Activated naive CD4-positive, alpha-beta T cell treated with anti-CD3 and anti-CD28 coated beads for 36 hours (primary cell): Measurements from ENCODE around the gene BTLA. TPM values are rescaled to one million over a fixed set of nuclear protein-coding genes. Genes with fewer than 3 reads are reported as not detected.
"Not testable (repeated sequence)": the region's sequence is repeated elsewhere in the genome, so short reads cannot be mapped to it uniquely, and the experiment has no call there.

Source experiments
- CTCF ChIA-PET: fragments of 350-600 bp; sonication (Branson Sonifier 250); formaldehyde crosslinking; loops from one replicate; lab custom pipeline; 2021; ENCODE audit warnings: antibody characterized with exemption; lab: Charles Lee
- DNase-seq: peaks from one replicate; pipeline ENCODE4 v3.0.0-alpha.2; 2020
- H3K27ac Mint-ChIP-seq: one replicate; pipeline ENCODE4 v1.8.0; 2021; ENCODE audit warnings: mild to moderate bottlenecking, mixed read lengths
- H3K27me3 Mint-ChIP-seq: one replicate; pipeline ENCODE4 v1.8.0; 2021; ENCODE audit warnings: low read depth, mixed read lengths
- H3K36me3 Mint-ChIP-seq: one replicate; pipeline ENCODE4 v1.8.0; 2021; ENCODE audit warnings: low read depth, mixed read lengths
- H3K4me1 Mint-ChIP-seq: one replicate; pipeline ENCODE4 v1.8.0; 2021; ENCODE audit warnings: low read depth, mixed read lengths
- H3K4me3 Mint-ChIP-seq: one replicate; pipeline ENCODE4 v1.8.0; 2021; ENCODE audit warnings: mild to moderate bottlenecking, moderate library complexity, mixed read lengths
- H3K9me3 Mint-ChIP-seq: one replicate; pipeline ENCODE4 v1.8.0; 2021; ENCODE audit warnings: mixed read lengths
- intact Hi-C: fragments of 100-400 bp; cut with micrococcal nuclease; formaldehyde crosslinking; loops from one replicate; pipeline ENCODE4 v1.15.1; 2023
- total RNA-seq, 2 experiments: library from RNA; stranded (reverse); gene quantifications; one replicate each; pipeline ENCODE4 v1.2.3, GENCODE V29; 2021

The BTLA gene
- total RNA-seq, 2 experiments from 2014 or later: 70.6 to 73.4 TPM

GRCh38 chr3:112437146-112438022, 61.9 kb downstream of the BTLA start:
- Mint-ChIP-seq H3K4me3 (no peak overlapping the region), H3K36me3 (peaks cover 5% of the 10 kb centered on the region), H3K9me3 (peaks cover 8% of the 10 kb centered on the region), H3K27ac (peak overlapping the region; percentile 62), H3K27me3 (no peaks in the 10 kb centered on the region), H3K4me1 (peaks cover 52% of the 10 kb centered on the region)
- CTCF ChIA-PET: interaction anchor here (0.6 to 4.0 kb wide), 26 partner anchors 9 to 1060 kb away, joined by 3 to 41 read pairs (median 4); partner anchors contain the start of genes BTLA, CD200 and SLC9C1
- DNase-seq: peak; percentile 20
- intact Hi-C loops: loop anchor here (1.0 to 2.0 kb wide), 9 partner anchors 26 to 326 kb away; no protein-coding TSS in a partner anchor

GRCh38 chr3:112429960-112430359, 69.3 kb downstream of the BTLA start:
- CTCF ChIA-PET: interaction anchor here (0.9 kb wide), 1 partner anchor 63 kb away, joined by 3 read pairs; no protein-coding TSS in a partner anchor
- intact Hi-C loops: no loop called here
- Mint-ChIP-seq H3K9me3 (peaks cover 6% of the 10 kb centered on the region), H3K4me3 (no peak overlapping the region), H3K36me3 (peaks cover 11% of the 10 kb centered on the region), H3K27ac (no peak overlapping the region), H3K27me3 (no peaks in the 10 kb centered on the region), H3K4me1 (peaks cover 29% of the 10 kb centered on the region)
- DNase-seq: no peak

GRCh38 chr3:112427123-112427522, 72.1 kb downstream of the BTLA start:
- CTCF ChIA-PET: no interaction called here
- H3K27me3 Mint-ChIP-seq: no peaks in the 10 kb centered on the region
- intact Hi-C loops: no loop called here
- no peak overlapping the region for H3K4me3 Mint-ChIP-seq
- H3K9me3 Mint-ChIP-seq: no peaks in the 10 kb centered on the region
- DNase-seq: no peak
- peaks cover 5% of the 10 kb centered on the region for H3K4me1 Mint-ChIP-seq
- H3K27ac Mint-ChIP-seq: no peak overlapping the region
- H3K36me3 Mint-ChIP-seq: peaks cover 4% of the 10 kb centered on the region

DNA sequence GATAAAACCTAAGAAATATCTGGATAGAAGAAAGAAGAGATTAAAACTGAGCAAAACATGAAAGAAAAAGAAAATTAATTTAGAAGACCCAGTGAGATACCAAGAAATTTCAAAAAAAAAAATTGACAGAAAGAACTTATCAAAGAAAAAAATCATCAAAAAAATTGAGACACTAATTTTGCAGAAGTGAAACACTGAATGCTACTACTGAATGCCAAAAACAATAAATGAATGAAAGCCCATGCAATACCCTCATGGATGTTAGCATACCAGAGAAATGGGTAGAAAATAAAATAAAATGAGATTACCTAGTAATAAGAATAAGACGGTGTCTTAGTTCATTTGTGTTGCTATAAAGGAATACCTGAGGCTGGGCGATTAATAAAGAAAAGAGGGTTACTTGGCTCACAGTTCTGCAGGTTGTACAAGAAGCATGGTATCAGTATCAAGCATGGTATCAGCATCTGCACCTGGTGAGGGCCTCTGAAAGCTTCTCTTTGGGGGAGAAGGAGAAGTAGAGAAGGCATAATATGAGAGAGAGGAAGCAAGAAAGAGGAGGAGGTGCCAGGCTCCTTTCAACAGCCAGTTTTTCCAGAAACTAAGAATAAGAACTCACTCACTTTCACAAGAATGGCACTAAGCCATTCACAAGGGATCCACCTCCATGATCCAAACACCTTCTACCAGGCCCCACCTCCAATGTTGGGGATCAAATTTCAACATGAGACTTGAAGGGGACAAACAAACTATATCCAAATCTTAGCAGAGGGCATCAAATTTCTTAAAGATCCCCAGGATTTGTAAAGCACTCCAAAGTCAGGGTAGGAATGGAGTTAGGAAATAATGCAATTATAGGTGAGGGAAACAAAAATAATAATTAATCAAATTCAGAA, 73.2 kb downstream of the BTLA start:
- H3K9me3 Mint-ChIP-seq: no peaks in the 10 kb centered on the region
- no peaks in the 10 kb centered on the region for H3K36me3 Mint-ChIP-seq
- H3K27me3 Mint-ChIP-seq: no peaks in the 10 kb centered on the region
- peaks cover 4% of the 10 kb centered on the region for H3K4me1 Mint-ChIP-seq
- CTCF ChIA-PET: no interaction called here
- H3K27ac Mint-ChIP-seq: no peak overlapping the region
- intact Hi-C loops: no loop called here
- no peak overlapping the region for H3K4me3 Mint-ChIP-seq
- DNase-seq: no peak

DNA sequence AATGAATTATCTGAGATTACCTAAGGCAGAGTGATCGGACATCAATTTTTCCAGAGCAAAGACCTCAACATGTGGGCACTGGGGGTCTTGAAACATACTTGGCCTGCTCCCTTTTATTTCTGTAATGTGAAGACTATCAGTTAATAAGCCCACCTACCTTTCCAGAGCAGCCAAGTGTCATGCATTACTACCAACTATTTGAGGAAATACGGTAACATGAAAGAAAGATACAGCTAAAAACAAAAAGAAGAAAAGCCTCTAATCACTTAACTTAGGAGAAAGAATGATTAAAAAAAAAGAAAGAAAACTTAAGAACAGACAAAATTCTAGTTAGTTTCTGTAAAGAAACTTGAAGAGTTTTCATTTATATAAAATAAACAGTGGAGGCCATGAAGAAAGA, 73.9 kb downstream of the BTLA start:
- Mint-ChIP-seq H3K27ac (no peak overlapping the region), H3K27me3 (no peaks in the 10 kb centered on the region), H3K4me3 (no peak overlapping the region), H3K4me1 (peaks cover 4% of the 10 kb centered on the region), H3K9me3 (no peaks in the 10 kb centered on the region), H3K36me3 (no peaks in the 10 kb centered on the region)
- CTCF ChIA-PET: interaction anchor here (1.0 kb wide), 1 partner anchor 12 kb away, joined by 3 read pairs; no protein-coding TSS in a partner anchor
- no peak for DNase-seq
- intact Hi-C loops: no loop called here

- DNase-seq: no peak
- no peaks in the 10 kb centered on the region for H3K36me3 Mint-ChIP-seq
- H3K27ac Mint-ChIP-seq: no peak overlapping the region
- H3K27me3 Mint-ChIP-seq: no peaks in the 10 kb centered on the region
- CTCF ChIA-PET: interaction anchor here (1.0 kb wide), 1 partner anchor 13 kb away, joined by 3 read pairs; no protein-coding TSS in a partner anchor
- no peaks in the 10 kb centered on the region for H3K9me3 Mint-ChIP-seq
- H3K4me3 Mint-ChIP-seq: no peak overlapping the region
- H3K4me1 Mint-ChIP-seq: peaks cover 4% of the 10 kb centered on the region
- intact Hi-C loops: no loop called here
These were observed 74.9 kb downstream of the BTLA start for GRCh38 chr3:112424394-112424793.

DNA sequence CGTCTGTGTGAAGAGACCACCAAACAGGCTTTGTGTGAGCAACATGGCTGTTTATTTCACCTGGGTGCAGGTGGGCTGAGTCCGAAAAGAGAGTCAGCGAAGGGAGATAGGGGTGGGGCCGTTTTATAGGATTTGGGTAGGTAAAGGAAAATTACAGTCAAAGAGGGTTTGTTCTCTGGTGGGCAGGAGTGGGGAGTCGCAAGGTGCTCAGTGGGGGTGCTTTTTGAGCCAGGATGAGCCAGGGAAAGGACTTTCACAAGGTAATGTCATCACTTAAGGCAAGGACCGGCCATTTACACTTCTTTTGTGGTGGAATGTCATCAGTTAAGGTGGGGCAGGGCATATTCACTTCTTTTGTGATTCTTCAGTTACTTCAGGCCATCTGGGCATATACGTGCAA, 76.4 kb downstream of the BTLA start:
- H3K4me3 Mint-ChIP-seq, H3K27me3 Mint-ChIP-seq, intact Hi-C loops, H3K27ac Mint-ChIP-seq, H3K9me3 Mint-ChIP-seq, CTCF ChIA-PET, DNase-seq, H3K36me3 Mint-ChIP-seq, H3K4me1 Mint-ChIP-seq: not testable (repeated sequence)

DNA sequence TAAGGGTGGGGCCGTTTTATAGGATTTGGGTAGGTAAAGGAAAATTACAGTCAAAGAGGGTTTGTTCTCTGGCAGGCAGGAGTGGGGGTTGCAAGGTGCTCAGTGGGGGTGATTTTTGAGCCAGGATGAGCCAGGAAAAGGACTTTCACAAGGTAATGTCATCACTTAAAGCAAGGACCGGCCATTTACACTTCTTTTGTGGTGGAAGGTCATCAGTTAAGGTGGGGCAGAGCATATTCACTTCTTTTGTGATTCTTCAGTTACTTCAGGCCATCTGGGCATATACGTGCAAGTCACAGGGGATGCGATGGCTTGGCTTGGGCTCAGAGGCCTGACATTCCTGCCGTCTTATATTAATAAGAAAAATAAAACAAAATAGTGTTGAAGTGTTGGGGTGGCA, 80.7 kb downstream of the BTLA start:
- H3K27ac Mint-ChIP-seq, DNase-seq, H3K9me3 Mint-ChIP-seq, intact Hi-C loops, H3K27me3 Mint-ChIP-seq, CTCF ChIA-PET, H3K36me3 Mint-ChIP-seq, H3K4me3 Mint-ChIP-seq, H3K4me1 Mint-ChIP-seq: not testable (repeated sequence)

DNA sequence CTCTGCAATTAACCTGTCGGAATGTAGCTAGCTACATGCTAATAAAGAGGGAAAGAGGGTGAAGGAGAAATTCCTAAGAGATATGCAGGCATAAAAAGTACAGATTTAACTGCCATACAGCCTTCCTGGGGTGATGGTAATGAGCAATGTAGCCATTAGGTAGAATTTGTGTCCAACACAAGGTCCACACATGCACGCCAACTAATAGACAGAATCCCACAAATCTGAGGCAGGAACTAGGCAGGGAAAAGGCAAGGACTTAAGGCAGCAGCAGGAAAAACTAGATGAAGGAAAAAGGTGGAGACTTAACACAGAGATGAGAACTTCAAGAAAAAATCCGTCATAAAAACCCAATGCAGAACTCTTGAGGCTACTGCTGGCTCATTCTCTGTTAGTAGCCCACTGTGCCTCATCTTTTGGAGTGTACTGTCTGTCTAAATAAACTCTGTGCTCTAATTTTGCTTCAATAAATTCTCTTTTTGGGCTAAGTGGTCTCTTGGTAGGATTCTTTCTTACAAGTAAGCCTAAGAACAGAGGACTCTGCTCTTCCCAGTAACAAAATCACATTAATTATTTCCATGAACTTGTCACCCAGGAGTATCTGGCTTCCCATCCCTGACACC, 81.5 kb downstream of the BTLA start:
- intact Hi-C loops: no loop called here
- Mint-ChIP-seq H3K9me3 (peaks cover 2% of the 10 kb centered on the region), H3K27me3 (no peaks in the 10 kb centered on the region), H3K27ac (no peak overlapping the region), H3K4me3 (no peak overlapping the region), H3K36me3 (no peaks in the 10 kb centered on the region), H3K4me1 (peaks cover 3% of the 10 kb centered on the region)
- CTCF ChIA-PET: no interaction called here
- DNase-seq: no peak

GRCh38 chr3:112416391-112417212, 82.7 kb downstream of the BTLA start:
- H3K27ac Mint-ChIP-seq: no peak overlapping the region
- no peak for DNase-seq
- no peak overlapping the region for H3K4me3 Mint-ChIP-seq
- H3K36me3 Mint-ChIP-seq: no peaks in the 10 kb centered on the region
- H3K27me3 Mint-ChIP-seq: no peaks in the 10 kb centered on the region
- H3K4me1 Mint-ChIP-seq: peaks cover 7% of the 10 kb centered on the region
- intact Hi-C loops: no loop called here
- CTCF ChIA-PET: no interaction called here
- peaks cover 2% of the 10 kb centered on the region for H3K9me3 Mint-ChIP-seq

DNA sequence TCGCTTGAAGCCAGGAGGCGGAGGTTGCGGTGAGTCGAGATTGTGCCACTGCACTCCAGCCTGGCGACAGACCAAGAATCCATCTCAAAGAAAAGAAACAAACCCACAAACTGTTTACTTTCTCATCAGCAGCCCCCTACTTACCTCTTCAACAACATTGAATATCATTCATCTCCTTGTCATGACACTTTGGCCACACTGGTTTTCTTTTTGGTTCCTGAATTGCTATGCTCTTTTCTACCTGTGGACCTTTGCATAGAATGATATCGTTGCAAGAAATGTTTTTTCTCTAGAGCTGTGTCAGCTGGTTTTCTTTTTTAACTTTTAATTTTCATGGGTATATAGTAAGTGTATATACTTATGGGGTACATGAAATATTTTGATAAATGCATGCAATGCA, 83.9 kb downstream of the BTLA start:
- CTCF ChIA-PET: no interaction called here
- Mint-ChIP-seq H3K4me1 (peaks cover 7% of the 10 kb centered on the region), H3K36me3 (no peaks in the 10 kb centered on the region), H3K27me3 (no peaks in the 10 kb centered on the region), H3K4me3 (no peak overlapping the region), H3K9me3 (peaks cover 2% of the 10 kb centered on the region), H3K27ac (no peak overlapping the region)
- DNase-seq: no peak
- intact Hi-C loops: no loop called here
